Middle frontal gyrus (tissue), 1 donor: ENCODE data around the gene FOLR2.
"Not testable (repeated sequence)": the region's sequence is repeated elsewhere in the genome, so short reads cannot be mapped to it uniquely, and the experiment has no call there.

ENCODE experiments used
- DNase-seq: peaks from one replicate; pipeline ENCODE4 v3.0.0-alpha.2; 2015; ENCODE audit warnings: low spot score; ENCODE audit errors: extremely low spot score

Gene FOLR2

GRCh38 chr11:72206794-72207193 lies 9.8 kb upstream of the FOLR2 start:
- DNase-seq: not testable (repeated sequence)

GRCh38 chr11:72208281-72208680 lies 8.3 kb upstream of the FOLR2 start:
- DNase-seq: no peak

- no peak for DNase-seq
Measured at GRCh38 chr11:72209101-72209500, 7.5 kb upstream of the FOLR2 start.

- no peak for DNase-seq
Measured at GRCh38 chr11:72217841-72218240, 1.2 kb downstream of the FOLR2 start.

- DNase-seq: no peak
Measured at GRCh38 chr11:72218251-72218745, 1.7 kb downstream of the FOLR2 start.

GRCh38 chr11:72220696-72221363 lies 4.2 kb downstream of the FOLR2 start:
- no peak for DNase-seq

- DNase-seq: no peak
Measured at GRCh38 chr11:72221386-72222075, 4.9 kb downstream of the FOLR2 start.

- no peak for DNase-seq
Measured at GRCh38 chr11:72222106-72222891, 5.7 kb downstream of the FOLR2 start.

- DNase-seq: peak; percentile 46
Measured at GRCh38 chr11:72222907-72223614, 6.5 kb downstream of the FOLR2 start.

GRCh38 chr11:72223615-72224563 lies 7.3 kb downstream of the FOLR2 start:
- DNase-seq: no peak

- DNase-seq: no peak
Measured at GRCh38 chr11:72224564-72225410, 8.2 kb downstream of the FOLR2 start, which contains the start of gene INPPL1. Gene INPPL1 (plus strand): TSS chr11:72224767. CDS start chr11:72224985, 218 bp downstream.

- DNase-seq: no peak
Measured at GRCh38 chr11:72225411-72225951, 8.9 kb downstream of the FOLR2 start.

- DNase-seq: no peak
Measured at GRCh38 chr11:72226701-72227100, 10.1 kb downstream of the FOLR2 start.

GRCh38 chr11:72227316-72228228 lies 11.0 kb downstream of the FOLR2 start:
- DNase-seq: no peak

GRCh38 chr11:72228229-72228843 lies 11.7 kb downstream of the FOLR2 start:
- no peak for DNase-seq

GRCh38 chr11:72228844-72229231 lies 12.2 kb downstream of the FOLR2 start:
- no peak for DNase-seq

GRCh38 chr11:72229336-72229924 lies 12.8 kb downstream of the FOLR2 start:
- DNase-seq: no peak
